Measurements from ENCODE around the gene KRTAP10-11.

The KRTAP10-11 gene

DNA sequence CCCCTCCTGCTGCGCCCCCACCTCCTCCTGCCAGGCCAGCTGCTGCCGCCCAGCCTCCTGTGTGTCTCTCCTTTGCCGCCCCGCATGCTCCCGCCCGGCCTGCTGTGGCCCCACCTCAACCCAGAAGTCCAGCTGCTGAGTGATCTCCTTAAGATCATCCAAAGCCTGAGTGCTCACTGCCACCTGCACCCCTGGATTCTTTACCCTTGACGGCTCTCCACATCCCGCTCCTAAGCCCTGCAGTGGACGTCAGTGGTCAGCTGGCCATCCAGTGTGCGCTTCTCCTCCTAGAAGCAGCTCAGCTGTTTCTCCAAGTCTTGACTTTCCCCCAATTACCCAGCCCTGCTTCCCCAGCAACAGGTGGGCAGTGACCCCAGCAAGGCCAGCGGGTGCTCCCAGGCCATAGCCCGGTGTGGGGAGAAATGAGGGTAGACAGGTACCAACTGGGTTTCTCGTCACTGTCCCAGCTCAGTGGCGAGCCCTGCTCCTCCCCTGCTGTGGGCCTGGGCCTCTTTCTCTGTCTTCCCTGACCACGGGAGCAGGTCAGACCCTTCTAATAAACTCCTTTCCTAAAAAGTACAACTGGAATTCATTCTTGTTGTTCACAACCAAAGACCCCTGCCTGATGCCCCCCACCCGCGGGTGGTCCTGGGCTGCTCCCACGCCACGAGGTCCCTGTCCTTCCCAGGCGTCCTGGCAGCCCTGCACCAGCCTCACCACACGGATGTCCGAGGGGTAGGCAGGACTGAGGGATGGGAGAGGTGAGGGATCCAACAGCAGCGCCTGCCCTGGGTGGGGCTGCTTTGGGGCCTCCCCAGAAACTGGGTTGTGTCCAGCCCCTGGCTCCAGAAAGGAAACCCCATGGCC is 44.4 kb upstream of the KRTAP10-11 start:
- no peak for ATAC-seq
- no peak for TF ChIP-seq ZNF565 (CRISPR knock-in tag; conservative IDR thresholded peaks at IDR 0.05; ENCODE audit: low read depth)
- no peak for TF ChIP-seq BACH2 (CRISPR knock-in tag; IDR thresholded peaks at IDR 0.05; ENCODE audit: borderline replicate concordance)
- no peak for TF ChIP-seq ZC3H10 (CRISPR knock-in tag; IDR thresholded peaks at IDR 0.05)
- no peak for TF ChIP-seq CSRNP3 (CRISPR knock-in tag; IDR thresholded peaks at IDR 0.05)
- TF ChIP-seq PPARA (CRISPR knock-in tag; IDR thresholded peaks at IDR 0.05; ENCODE audit: borderline replicate concordance): no peak
- TF ChIP-seq ESRRG (CRISPR knock-in tag; IDR thresholded peaks at IDR 0.05): no peak
- no peak for TF ChIP-seq ZNF70 (CRISPR knock-in tag; IDR thresholded peaks at IDR 0.05)
- TF ChIP-seq, protein P1, sequence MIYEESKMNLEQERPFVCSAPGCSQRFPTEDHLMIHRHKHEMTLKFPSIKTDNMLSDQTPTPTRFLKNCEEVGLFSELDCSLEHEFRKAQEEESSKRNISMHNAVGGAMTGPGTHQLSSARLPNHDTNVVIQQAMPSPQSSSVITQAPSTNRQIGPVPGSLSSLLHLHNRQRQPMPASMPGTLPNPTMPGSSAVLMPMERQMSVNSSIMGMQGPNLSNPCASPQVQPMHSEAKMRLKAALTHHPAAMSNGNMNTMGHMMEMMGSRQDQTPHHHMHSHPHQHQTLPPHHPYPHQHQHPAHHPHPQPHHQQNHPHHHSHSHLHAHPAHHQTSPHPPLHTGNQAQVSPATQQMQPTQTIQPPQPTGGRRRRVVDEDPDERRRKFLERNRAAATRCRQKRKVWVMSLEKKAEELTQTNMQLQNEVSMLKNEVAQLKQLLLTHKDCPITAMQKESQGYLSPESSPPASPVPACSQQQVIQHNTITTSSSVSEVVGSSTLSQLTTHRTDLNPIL (CRISPR knock-in tag; IDR thresholded peaks at IDR 0.05; ENCODE audit: low read depth): no peak
- TF ChIP-seq RARB (CRISPR knock-in tag; IDR thresholded peaks at IDR 0.05): no peak
- TF ChIP-seq ARNTL (CRISPR knock-in tag; IDR thresholded peaks at IDR 0.05; ENCODE audit: borderline replicate concordance, low read depth): no peak
- TF ChIP-seq OSR1 (CRISPR knock-in tag; IDR thresholded peaks at IDR 0.05): no peak
- TF ChIP-seq, protein P2, sequence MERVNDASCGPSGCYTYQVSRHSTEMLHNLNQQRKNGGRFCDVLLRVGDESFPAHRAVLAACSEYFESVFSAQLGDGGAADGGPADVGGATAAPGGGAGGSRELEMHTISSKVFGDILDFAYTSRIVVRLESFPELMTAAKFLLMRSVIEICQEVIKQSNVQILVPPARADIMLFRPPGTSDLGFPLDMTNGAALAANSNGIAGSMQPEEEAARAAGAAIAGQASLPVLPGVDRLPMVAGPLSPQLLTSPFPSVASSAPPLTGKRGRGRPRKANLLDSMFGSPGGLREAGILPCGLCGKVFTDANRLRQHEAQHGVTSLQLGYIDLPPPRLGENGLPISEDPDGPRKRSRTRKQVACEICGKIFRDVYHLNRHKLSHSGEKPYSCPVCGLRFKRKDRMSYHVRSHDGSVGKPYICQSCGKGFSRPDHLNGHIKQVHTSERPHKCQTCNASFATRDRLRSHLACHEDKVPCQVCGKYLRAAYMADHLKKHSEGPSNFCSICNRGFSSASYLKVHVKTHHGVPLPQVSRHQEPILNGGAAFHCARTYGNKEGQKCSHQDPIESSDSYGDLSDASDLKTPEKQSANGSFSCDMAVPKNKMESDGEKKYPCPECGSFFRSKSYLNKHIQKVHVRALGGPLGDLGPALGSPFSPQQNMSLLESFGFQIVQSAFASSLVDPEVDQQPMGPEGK (CRISPR knock-in tag; IDR thresholded peaks at IDR 0.05; ENCODE audit: borderline replicate concordance): no peak
- no peak for TF ChIP-seq ZFP30 (CRISPR knock-in tag; IDR thresholded peaks at IDR 0.05)
- TF ChIP-seq POU6F1 (CRISPR knock-in tag; IDR thresholded peaks at IDR 0.05; ENCODE audit: borderline replicate concordance, low read depth): no peak
- TF ChIP-seq ZFP3 (CRISPR knock-in tag; IDR thresholded peaks at IDR 0.05): no peak

DNA sequence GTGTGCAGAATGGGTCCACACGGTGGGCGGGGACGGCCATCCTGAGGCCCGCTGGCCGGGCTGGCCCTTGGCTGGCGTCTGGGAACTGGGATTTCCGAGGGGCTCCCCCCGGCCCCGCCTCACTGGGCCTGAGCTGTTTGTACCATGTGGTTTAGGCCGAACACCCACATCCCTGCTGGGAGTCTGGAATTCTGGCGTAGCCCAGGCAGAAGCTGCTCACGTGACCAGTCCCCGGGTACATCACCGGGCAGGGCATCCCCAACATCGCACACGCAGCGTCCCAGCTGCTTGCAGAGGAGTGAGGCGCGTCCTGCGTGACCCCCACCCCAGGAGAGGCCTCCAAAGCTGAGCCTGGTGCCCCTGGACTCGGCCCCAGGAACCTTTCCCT is 43.8 kb upstream of the KRTAP10-11 start:
- TF ChIP-seq ZFP30 (CRISPR knock-in tag; IDR thresholded peaks at IDR 0.05): no peak
- no peak for TF ChIP-seq ARNTL (CRISPR knock-in tag; IDR thresholded peaks at IDR 0.05; ENCODE audit: borderline replicate concordance, low read depth)
- TF ChIP-seq ZNF70 (CRISPR knock-in tag; IDR thresholded peaks at IDR 0.05): no peak
- no peak for TF ChIP-seq TCF4 (CRISPR knock-in tag; IDR thresholded peaks at IDR 0.05; ENCODE audit: borderline replicate concordance)
- no peak for TF ChIP-seq CSDC2 (CRISPR knock-in tag; IDR thresholded peaks at IDR 0.05)
- TF ChIP-seq, protein P3, sequence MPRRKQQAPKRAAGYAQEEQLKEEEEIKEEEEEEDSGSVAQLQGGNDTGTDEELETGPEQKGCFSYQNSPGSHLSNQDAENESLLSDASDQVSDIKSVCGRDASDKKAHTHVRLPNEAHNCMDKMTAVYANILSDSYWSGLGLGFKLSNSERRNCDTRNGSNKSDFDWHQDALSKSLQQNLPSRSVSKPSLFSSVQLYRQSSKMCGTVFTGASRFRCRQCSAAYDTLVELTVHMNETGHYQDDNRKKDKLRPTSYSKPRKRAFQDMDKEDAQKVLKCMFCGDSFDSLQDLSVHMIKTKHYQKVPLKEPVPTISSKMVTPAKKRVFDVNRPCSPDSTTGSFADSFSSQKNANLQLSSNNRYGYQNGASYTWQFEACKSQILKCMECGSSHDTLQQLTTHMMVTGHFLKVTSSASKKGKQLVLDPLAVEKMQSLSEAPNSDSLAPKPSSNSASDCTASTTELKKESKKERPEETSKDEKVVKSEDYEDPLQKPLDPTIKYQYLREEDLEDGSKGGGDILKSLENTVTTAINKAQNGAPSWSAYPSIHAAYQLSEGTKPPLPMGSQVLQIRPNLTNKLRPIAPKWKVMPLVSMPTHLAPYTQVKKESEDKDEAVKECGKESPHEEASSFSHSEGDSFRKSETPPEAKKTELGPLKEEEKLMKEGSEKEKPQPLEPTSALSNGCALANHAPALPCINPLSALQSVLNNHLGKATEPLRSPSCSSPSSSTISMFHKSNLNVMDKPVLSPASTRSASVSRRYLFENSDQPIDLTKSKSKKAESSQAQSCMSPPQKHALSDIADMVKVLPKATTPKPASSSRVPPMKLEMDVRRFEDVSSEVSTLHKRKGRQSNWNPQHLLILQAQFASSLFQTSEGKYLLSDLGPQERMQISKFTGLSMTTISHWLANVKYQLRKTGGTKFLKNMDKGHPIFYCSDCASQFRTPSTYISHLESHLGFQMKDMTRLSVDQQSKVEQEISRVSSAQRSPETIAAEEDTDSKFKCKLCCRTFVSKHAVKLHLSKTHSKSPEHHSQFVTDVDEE (CRISPR knock-in tag; IDR thresholded peaks at IDR 0.05): no peak
- TF ChIP-seq ISL1 (CRISPR knock-in tag; IDR thresholded peaks at IDR 0.05): no peak
- no peak for TF ChIP-seq ZC3H10 (CRISPR knock-in tag; IDR thresholded peaks at IDR 0.05)
- TF ChIP-seq, protein P1 (CRISPR knock-in tag; IDR thresholded peaks at IDR 0.05; ENCODE audit: low read depth): no peak
- TF ChIP-seq TOX (CRISPR knock-in tag; IDR thresholded peaks at IDR 0.05; ENCODE audit: borderline replicate concordance): no peak

More for the DNA sequence above, 43.8 kb upstream of the KRTAP10-11 start:
- ATAC-seq: peak; percentile 25; the same call in 1 of the 3 replicates

Measured in SK-N-SH treated with all-trans-retinoic acid at 6 μM for 48 hours (cell line).